ENCODE measurements around the gene FZD1.
"Not testable (repeated sequence)": the region's sequence is repeated elsewhere in the genome, so short reads cannot be mapped to it uniquely, and the experiment has no call there.

DNA sequence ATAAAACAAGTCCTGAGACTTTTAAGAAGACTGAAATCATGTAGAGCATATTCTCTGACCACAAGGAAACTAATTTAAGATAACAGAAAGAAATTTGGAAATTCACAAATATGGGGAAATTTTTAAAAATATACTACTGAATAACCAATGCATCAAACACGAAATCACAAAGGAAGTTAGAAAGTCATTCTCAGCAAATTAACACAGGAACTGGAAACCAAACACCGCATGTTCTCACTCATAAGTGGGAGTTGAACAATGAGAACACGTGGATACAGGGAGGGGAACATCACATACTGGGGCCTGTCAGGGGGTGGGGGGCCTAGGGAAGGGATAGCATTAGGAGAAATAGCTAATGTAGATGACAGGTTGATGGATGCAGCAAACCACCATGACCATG is 44.0 kb downstream of the FZD1 start:
- not testable (repeated sequence) for TF ChIP-seq CTCF (conservative IDR thresholded peaks at IDR 0.05); EZH2 (IDR thresholded peaks at IDR 0.05; ENCODE audit: low read depth)

All from PC-9 (cell line).